SK-N-SH treated with all-trans-retinoic acid at 6 μM for 48 hours (cell line): Measurements from ENCODE around the gene MRPS23.

Experiments
- ATAC-seq: fragments of 200-7000 bp; cut with Tn5 transposase; 3 replicates; pipeline ENCODE4 v1.9.1; 2020; ENCODE audit warnings: mild to moderate bottlenecking, moderate library complexity
- ARNTL ChIP-seq: fragments of 450-650 bp; formaldehyde crosslinking; IDR thresholded peaks from 2 replicates; pipeline ENCODE4 v1.5.0; 2020; ENCODE audit warnings: low read depth, mild to moderate bottlenecking, moderate library complexity, borderline replicate concordance
- CSDC2 ChIP-seq: fragments of 250-450 bp; sonication (Bioruptor Pico); IDR thresholded peaks from 2 replicates; pipeline ENCODE4 v1.5.0; 2020; ENCODE audit warnings: mild to moderate bottlenecking, moderate library complexity
- ESRRG ChIP-seq: fragments of 250-450 bp; sonication (Bioruptor Pico); IDR thresholded peaks from 2 replicates; pipeline ENCODE4 v1.6.1; 2021; ENCODE audit warnings: mild to moderate bottlenecking
- GLIS3 ChIP-seq: fragments of 250-450 bp; sonication (Bioruptor Pico); IDR thresholded peaks from 2 replicates; pipeline ENCODE4 v1.5.0; 2020; ENCODE audit warnings: mild to moderate bottlenecking, moderate library complexity
- PPARA ChIP-seq: fragments of 250-450 bp; sonication (Bioruptor Pico); IDR thresholded peaks from 2 replicates; pipeline ENCODE4 v1.5.0; 2020; ENCODE audit warnings: mild to moderate bottlenecking, borderline replicate concordance
- RARB ChIP-seq: fragments of 250-450 bp; sonication (Bioruptor Pico); IDR thresholded peaks from 2 replicates; pipeline ENCODE4 v1.8.0; 2021; ENCODE audit warnings: mild to moderate bottlenecking, moderate library complexity
- SNAI2 ChIP-seq: fragments of 250-450 bp; sonication (Bioruptor Pico); IDR thresholded peaks from 2 replicates; pipeline ENCODE4 v1.5.0; 2020; ENCODE audit warnings: mild to moderate bottlenecking, moderate library complexity
- TCF4 ChIP-seq: fragments of 250-450 bp; sonication (Bioruptor Pico); IDR thresholded peaks from 2 replicates; pipeline ENCODE4 v1.8.0; 2021; ENCODE audit warnings: mild to moderate bottlenecking, moderate library complexity, borderline replicate concordance
- ZFP3 ChIP-seq: fragments of 250-450 bp; sonication (Bioruptor Pico); IDR thresholded peaks from 2 replicates; pipeline ENCODE4 v1.5.0; 2020; ENCODE audit warnings: mild to moderate bottlenecking, moderate library complexity
- ZFP30 ChIP-seq: fragments of 450-650 bp; formaldehyde crosslinking; IDR thresholded peaks from 2 replicates; pipeline ENCODE4 v1.5.0; 2022; ENCODE audit warnings: mild to moderate bottlenecking, moderate library complexity
- ZNF565 ChIP-seq: fragments of 450-650 bp; formaldehyde crosslinking; conservative IDR thresholded peaks from 2 replicates; pipeline ENCODE4 v1.5.0; 2020; ENCODE audit warnings: low read depth, mild to moderate bottlenecking, moderate library complexity
- ZNF8 ChIP-seq: fragments of 450-650 bp; formaldehyde crosslinking; IDR thresholded peaks from 2 replicates; pipeline ENCODE4 v1.5.0; 2020; ENCODE audit warnings: mild to moderate bottlenecking, moderate library complexity
- TF ChIP-seq, protein P1 (sequence below): fragments of 250-450 bp; sonication (Bioruptor Pico); IDR thresholded peaks from 2 replicates; pipeline ENCODE4 v1.8.0; 2021; ENCODE audit warnings: low read depth, mild to moderate bottlenecking, moderate library complexity, borderline replicate concordance
- TF ChIP-seq, protein P2 (sequence below): fragments of 250-450 bp; sonication (Bioruptor Pico); IDR thresholded peaks from 2 replicates; pipeline ENCODE4 v1.8.0; 2020; ENCODE audit warnings: mild to moderate bottlenecking, moderate library complexity, borderline replicate concordance
- TF ChIP-seq, protein P3 (sequence below): fragments of 250-450 bp; sonication (Bioruptor Pico); IDR thresholded peaks from 2 replicates; pipeline ENCODE4 v1.5.1; 2021; ENCODE audit warnings: mild to moderate bottlenecking, moderate library complexity
- TF ChIP-seq, protein P4 (sequence below): fragments of 250-450 bp; sonication (Bioruptor Pico); IDR thresholded peaks from 2 replicates; pipeline ENCODE4 v1.5.1; 2020; ENCODE audit warnings: low read depth, mild to moderate bottlenecking, moderate library complexity

MRPS23 gene

DNA sequence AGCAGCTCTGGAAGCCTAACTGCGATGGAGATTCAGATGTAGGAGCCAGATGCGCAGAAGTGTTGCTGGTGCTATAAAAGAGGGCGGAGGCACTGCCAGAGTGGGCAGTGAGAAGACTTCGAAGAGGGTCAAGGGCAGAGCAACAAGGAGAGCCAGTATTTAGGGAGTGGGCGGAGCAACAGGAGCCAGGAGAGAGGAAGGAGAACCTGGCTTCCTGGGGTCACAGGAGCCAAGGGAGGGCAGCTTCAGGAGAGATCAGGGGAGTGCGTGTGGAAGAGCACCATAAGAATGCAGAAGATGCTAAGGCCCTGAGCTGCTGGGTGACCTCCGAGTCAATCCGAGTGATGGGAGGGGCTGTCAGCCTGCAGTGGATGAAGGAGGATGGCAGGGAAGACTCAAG, 14.4 kb upstream of the MRPS23 start:
- no peak for ATAC-seq
- TF ChIP-seq ZFP30 (CRISPR knock-in tag), result no peak
- TF ChIP-seq, protein P1, sequence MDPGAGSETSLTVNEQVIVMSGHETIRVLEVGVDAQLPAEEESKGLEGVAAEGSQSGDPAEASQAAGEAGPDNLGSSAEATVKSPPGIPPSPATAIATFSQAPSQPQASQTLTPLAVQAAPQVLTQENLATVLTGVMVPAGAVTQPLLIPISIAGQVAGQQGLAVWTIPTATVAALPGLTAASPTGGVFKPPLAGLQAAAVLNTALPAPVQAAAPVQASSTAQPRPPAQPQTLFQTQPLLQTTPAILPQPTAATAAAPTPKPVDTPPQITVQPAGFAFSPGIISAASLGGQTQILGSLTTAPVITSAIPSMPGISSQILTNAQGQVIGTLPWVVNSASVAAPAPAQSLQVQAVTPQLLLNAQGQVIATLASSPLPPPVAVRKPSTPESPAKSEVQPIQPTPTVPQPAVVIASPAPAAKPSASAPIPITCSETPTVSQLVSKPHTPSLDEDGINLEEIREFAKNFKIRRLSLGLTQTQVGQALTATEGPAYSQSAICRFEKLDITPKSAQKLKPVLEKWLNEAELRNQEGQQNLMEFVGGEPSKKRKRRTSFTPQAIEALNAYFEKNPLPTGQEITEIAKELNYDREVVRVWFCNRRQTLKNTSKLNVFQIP (CRISPR knock-in tag), result no peak
- TF ChIP-seq, all 23 proteins: peak for 0

DNA sequence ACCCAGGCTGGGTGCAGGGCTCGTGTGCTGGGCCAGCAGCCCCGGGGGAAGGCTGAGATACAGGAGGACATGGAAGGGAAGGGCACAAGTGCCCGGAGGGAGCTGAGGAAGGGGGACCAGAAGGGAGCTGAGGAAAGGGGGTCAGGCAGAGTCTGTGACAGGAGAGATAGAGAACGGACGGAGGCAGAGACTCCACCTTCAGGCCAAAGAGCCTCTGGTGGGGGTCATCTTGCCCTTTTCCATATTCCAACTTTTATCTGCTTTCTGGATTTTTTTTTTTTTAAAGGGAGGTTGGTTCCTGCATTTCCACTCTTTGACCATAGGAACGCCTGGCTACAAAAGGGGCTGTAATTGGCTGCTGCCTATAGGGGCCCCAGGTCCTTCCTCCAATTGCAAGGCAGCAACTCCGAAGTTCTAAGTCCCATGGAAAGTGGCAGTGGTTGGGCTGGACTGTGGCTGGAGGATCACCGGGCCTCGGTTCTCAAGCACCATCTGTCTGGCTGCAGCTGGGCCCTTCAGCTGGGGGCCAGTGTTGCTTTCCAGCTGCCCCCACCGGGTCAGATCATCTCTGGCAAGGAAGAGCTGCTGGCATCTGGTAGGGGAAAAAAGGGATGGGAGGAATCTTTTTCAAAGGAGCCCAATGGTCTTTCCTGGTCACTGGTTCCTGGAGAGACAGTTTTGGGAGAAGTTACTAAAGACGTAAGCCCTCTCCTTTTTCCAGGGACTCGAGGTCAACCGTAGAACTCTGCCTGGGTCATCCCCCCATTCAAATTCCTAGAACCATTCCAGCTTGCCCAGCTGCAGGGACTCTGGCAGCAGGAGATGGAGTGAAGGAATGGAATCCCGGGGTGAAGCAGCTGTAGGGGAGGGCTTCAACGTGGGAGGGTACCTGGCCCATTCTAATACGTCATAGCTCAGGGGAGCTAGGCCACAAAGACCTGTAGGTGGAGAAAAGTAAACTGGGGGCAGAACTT, 13.1 kb upstream of the MRPS23 start:
- no peak for ATAC-seq
- TF ChIP-seq, protein P2, sequence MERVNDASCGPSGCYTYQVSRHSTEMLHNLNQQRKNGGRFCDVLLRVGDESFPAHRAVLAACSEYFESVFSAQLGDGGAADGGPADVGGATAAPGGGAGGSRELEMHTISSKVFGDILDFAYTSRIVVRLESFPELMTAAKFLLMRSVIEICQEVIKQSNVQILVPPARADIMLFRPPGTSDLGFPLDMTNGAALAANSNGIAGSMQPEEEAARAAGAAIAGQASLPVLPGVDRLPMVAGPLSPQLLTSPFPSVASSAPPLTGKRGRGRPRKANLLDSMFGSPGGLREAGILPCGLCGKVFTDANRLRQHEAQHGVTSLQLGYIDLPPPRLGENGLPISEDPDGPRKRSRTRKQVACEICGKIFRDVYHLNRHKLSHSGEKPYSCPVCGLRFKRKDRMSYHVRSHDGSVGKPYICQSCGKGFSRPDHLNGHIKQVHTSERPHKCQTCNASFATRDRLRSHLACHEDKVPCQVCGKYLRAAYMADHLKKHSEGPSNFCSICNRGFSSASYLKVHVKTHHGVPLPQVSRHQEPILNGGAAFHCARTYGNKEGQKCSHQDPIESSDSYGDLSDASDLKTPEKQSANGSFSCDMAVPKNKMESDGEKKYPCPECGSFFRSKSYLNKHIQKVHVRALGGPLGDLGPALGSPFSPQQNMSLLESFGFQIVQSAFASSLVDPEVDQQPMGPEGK (CRISPR knock-in tag), result no peak
- TF ChIP-seq RARB (CRISPR knock-in tag) (no peak), SNAI2 (CRISPR knock-in tag) (no peak), ZFP3 (CRISPR knock-in tag) (no peak), TCF4 (no peak), GLIS3 (CRISPR knock-in tag) (no peak), ZNF565 (CRISPR knock-in tag) (no peak), ZFP30 (CRISPR knock-in tag) (no peak)
- TF ChIP-seq, protein P3, sequence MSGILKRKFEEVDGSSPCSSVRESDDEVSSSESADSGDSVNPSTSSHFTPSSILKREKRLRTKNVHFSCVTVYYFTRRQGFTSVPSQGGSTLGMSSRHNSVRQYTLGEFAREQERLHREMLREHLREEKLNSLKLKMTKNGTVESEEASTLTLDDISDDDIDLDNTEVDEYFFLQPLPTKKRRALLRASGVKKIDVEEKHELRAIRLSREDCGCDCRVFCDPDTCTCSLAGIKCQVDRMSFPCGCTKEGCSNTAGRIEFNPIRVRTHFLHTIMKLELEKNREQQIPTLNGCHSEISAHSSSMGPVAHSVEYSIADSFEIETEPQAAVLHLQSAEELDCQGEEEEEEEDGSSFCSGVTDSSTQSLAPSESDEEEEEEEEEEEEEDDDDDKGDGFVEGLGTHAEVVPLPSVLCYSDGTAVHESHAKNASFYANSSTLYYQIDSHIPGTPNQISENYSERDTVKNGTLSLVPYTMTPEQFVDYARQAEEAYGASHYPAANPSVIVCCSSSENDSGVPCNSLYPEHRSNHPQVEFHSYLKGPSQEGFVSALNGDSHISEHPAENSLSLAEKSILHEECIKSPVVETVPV, result no peak
- TF ChIP-seq, all 23 proteins: peak for 0

DNA sequence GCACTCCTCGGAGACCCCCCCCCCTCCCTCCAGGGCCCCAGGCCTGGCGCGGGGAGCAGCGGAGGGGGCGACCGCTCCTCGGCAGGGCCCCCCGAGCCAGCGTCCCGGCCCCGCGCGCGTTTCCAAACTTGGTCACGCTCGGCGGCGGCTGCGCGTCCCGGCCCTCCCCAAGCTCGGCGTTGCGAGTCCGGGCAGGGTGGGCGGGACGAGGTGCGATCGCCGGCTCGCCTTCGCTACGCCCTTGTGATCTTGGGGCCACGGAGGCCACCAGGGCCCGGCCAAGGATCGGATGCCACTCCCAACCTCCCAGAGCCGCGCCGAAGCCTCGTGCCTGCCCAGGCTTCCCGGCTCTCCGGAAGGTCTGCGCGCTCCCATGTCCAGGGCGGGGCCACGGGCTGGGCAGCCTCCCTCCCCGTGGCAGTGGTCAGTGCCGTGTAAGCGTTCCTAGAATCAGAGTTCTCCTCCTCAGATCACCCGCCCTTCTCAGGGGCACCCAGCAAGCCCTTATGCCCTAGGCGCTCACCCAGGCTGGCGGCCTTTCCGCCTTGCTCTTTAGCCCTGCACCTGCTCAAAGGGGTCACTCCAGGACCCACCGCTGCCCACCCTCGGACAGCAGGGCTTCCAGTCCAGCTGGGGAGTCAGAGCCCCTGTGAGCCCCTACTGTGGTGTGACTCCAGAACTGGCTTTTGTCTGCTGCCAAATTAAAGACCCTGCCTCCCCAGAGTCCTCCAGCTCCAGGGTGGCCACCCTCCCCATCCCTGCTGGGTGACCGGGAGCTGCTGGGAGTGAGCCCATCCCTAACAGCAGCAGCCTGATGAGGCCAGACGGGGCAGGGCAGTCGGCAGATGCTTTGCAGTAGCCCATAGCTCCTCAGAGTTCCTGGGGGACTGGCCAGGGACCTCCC, 12.2 kb upstream of the MRPS23 start:
- TF ChIP-seq ARNTL (CRISPR knock-in tag) (no peak), ZFP3 (CRISPR knock-in tag) (peak; percentile 60; the same call in 1 of the 2 replicates), SNAI2 (CRISPR knock-in tag) (no peak)
- peak; percentile 50 for ATAC-seq

DNA sequence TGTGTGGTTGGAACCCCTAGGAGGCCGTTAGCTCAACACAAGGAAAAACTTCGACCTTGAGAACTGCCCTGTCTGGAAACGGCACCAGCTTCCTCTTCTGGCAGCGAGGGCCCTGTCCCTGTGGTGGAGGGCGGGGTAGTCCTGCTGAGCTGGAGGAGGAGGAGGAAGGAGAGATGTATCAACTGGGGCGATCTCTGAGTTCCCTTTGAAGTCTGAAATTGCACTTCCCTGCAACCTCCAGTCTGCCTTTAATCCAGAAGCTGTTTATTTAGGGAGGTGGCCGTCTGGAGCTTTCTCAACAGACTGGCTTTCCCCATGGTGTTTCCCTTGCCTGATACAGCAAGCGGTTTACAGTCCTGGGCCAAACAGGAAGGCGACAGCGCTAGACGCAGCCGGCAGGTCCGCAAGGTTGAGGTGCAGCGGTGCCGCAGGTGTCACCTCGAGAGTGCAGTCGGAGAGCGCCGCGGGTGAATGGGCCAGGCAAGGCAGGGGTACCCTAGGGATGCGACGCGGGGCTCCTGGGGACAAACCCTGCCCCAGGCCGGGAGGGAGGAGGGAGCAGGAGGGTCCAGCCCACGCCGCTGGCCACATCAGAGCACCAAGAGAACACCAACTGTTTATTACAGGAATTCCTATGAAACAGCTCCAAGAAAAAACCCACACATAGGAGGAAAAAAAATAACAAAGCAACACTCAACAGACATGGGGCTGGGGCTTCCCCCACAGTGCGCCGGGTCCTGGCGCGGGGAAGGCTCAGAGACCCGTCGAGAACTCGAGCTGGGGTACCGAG, 11.4 kb upstream of the MRPS23 start:
- no peak; the same call in 1 of the 3 replicates for ATAC-seq
- TF ChIP-seq ZNF565 (CRISPR knock-in tag) (no peak), CSDC2 (CRISPR knock-in tag) (no peak), ZNF8 (CRISPR knock-in tag) (no peak), GLIS3 (CRISPR knock-in tag) (no peak), SNAI2 (CRISPR knock-in tag) (no peak), ESRRG (CRISPR knock-in tag) (no peak), PPARA (no peak), ZFP30 (CRISPR knock-in tag) (no peak)
- TF ChIP-seq, protein P4, sequence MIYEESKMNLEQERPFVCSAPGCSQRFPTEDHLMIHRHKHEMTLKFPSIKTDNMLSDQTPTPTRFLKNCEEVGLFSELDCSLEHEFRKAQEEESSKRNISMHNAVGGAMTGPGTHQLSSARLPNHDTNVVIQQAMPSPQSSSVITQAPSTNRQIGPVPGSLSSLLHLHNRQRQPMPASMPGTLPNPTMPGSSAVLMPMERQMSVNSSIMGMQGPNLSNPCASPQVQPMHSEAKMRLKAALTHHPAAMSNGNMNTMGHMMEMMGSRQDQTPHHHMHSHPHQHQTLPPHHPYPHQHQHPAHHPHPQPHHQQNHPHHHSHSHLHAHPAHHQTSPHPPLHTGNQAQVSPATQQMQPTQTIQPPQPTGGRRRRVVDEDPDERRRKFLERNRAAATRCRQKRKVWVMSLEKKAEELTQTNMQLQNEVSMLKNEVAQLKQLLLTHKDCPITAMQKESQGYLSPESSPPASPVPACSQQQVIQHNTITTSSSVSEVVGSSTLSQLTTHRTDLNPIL (CRISPR knock-in tag), result no peak
- TF ChIP-seq, protein P3, result no peak
- TF ChIP-seq, protein P2 (CRISPR knock-in tag), result no peak
